ENCODE measurements around the gene TEX47. TPM values are rescaled to one million over a fixed set of nuclear protein-coding genes. Genes with fewer than 3 reads are reported as not detected.

Gene TEX47
- total RNA-seq, 1 donor = not detected

DNA sequence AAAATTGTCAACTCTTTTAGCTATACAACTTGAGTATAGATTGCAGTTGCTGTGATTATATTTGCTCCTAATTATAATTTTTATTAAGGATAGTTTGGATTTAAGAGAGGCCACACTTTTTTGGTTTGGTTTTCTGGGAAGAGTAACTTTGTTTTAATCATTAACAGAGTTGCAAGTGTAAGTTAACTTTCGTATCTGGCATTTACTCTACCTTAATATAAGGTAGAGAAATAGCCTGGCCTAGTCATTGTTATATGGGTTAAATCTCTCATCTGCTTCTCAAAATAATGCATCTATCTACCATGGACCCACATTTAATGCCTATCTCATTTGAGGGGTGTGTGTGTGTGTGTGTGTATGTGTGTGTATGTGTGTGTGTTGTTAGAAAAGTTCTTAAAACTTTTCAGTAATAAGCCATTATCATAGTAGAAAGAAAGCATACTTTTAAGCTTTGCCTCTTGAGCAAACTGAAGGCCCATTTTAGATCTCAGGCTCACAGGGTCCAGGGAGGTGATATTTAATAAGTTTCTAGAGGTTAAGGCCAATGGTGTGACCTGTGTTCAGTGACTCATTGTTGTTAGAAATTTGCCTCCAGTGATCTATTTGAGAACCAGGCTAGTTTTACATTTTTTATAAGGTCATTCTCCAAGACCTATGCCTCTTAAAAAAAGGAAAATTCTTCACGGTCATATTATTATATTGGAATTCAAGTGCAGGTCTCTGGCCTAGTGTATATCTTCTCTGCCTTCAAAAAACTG, 10.9 kb upstream of the TEX47 start:
- TF ChIP-seq, protein P1, sequence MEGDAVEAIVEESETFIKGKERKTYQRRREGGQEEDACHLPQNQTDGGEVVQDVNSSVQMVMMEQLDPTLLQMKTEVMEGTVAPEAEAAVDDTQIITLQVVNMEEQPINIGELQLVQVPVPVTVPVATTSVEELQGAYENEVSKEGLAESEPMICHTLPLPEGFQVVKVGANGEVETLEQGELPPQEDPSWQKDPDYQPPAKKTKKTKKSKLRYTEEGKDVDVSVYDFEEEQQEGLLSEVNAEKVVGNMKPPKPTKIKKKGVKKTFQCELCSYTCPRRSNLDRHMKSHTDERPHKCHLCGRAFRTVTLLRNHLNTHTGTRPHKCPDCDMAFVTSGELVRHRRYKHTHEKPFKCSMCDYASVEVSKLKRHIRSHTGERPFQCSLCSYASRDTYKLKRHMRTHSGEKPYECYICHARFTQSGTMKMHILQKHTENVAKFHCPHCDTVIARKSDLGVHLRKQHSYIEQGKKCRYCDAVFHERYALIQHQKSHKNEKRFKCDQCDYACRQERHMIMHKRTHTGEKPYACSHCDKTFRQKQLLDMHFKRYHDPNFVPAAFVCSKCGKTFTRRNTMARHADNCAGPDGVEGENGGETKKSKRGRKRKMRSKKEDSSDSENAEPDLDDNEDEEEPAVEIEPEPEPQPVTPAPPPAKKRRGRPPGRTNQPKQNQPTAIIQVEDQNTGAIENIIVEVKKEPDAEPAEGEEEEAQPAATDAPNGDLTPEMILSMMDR (IDR thresholded peaks at IDR 0.05; ENCODE audit: insufficient read depth, low read length) = no peak
- H3K4me3 ChIP-seq (ENCODE audit: low read depth, low read length) = no peak overlapping the region
- no peak for DNase-seq (ENCODE audit: low read depth)

- TF ChIP-seq, protein P1 (IDR thresholded peaks at IDR 0.05; ENCODE audit: insufficient read depth, low read length) = no peak
- H3K4me3 ChIP-seq (ENCODE audit: low read depth, low read length) = no peak overlapping the region
Measured at GRCh38 chr7:88801046-88801445, 5.5 kb upstream of the TEX47 start.

GRCh38 chr7:88792361-88792760, 3.2 kb downstream of the TEX47 start:
- TF ChIP-seq, protein P1 (IDR thresholded peaks at IDR 0.05; ENCODE audit: insufficient read depth, low read length) = no peak
- H3K4me3 ChIP-seq (ENCODE audit: low read depth, low read length) = no peak overlapping the region
- DNase-seq (ENCODE audit: low read depth) = no peak

More at GRCh38 chr7:88801046-88801445, 5.5 kb upstream of the TEX47 start:
- no peak for DNase-seq (ENCODE audit: low read depth)

DNA sequence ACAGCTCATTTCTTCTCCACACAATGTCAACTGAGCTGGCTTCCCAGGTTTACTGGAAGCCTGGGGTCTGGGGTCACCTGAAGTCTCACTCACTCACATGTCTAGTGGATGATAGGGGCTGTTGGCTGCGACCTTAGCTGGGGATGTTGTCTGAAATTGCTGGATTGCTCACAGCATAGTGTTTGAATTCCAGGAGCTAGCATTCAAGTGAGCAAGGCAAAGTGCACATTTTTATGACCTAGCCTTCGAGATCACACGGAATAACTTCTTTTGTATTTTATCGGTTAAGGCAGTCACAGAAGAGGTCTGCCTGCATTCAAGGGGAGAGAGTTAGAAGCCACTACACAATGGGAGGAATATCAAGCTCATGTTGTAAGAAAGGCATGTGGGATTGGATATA, 3.6 kb downstream of the TEX47 start:
- no peak for DNase-seq (ENCODE audit: low read depth)
- H3K4me3 ChIP-seq (ENCODE audit: low read depth, low read length) = no peak overlapping the region
- TF ChIP-seq, protein P1 (IDR thresholded peaks at IDR 0.05; ENCODE audit: insufficient read depth, low read length) = no peak

GRCh38 chr7:88789480-88790064, 6.0 kb downstream of the TEX47 start:
- peak; percentile 34 for DNase-seq (ENCODE audit: low read depth)
- H3K4me3 ChIP-seq (ENCODE audit: low read depth, low read length) = no peak overlapping the region
- TF ChIP-seq, protein P1 (IDR thresholded peaks at IDR 0.05; ENCODE audit: insufficient read depth, low read length) = peak; percentile 47

DNA sequence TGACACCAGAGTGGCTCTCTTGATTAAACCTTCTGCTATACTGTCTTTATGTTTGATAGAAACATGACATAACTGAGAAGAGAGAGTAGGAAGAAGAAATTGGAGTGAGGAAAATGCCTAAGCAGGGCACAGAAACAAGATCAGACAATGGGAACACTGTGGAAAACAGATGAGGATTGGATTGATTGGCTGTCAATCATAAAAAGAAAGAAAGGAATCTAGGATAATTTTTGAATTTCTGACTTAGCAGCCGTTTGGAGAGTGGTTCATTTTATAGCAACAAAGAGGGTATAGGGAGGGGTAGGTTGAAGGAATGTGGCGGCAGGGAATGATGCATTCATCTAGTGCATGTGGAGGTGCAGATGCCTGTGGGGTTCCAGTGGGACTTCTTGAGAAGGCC, 7.8 kb downstream of the TEX47 start:
- TF ChIP-seq, protein P1 (IDR thresholded peaks at IDR 0.05; ENCODE audit: insufficient read depth, low read length) = no peak
- H3K4me3 ChIP-seq (ENCODE audit: low read depth, low read length) = no peak overlapping the region
- DNase-seq (ENCODE audit: low read depth) = no peak
